AG10803 (cell line): ENCODE measurements around the gene HOXD10.

Source experiments
- DNase-seq: peaks from one replicate; pipeline ENCODE4 v3.0.0; 2010; ENCODE audit warnings: low read depth
- H3K4me3 ChIP-seq: 2 replicates; pipeline ENCODE4 v1.5.1; 2011; ENCODE audit warnings: mild to moderate bottlenecking, low read length, control low read depth
- TF ChIP-seq, protein P1 (sequence below): conservative IDR thresholded peaks from 2 replicates; pipeline ENCODE4 v1.5.1; 2011; ENCODE audit warnings: mild to moderate bottlenecking, low read length, control low read depth, inconsistent platforms

HOXD10 gene

DNA sequence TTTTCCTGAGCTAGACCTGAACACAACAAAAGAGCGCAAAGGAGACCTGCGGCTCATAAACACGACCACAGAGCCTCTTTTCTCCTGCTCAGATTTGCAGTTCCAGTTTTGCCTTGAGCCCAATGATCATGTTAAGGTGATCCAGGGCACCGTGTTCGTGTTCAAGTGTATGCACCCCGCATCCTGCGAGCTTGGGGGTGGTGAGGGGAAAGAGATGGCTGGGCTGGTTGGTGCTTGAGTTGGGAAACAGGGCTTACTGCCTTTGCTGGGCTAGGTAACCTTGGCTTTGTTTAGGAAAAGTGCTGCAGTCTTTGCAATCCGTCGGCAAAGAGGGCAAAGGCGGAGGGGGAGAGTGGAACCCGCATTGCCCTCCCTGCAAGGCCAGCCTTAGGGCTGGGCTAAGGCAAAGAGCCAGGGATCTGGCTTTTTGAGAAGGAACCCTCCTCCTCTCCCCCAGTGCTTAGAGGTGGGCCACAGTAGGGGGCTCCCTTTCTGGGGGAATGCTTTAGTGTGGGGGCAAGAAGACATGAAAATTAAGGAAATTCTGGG, 1.3 kb downstream of the HOXD10 start:
- peak overlapping the region; percentile 30 for H3K4me3 ChIP-seq
- no peak for DNase-seq
- TF ChIP-seq, protein P1, sequence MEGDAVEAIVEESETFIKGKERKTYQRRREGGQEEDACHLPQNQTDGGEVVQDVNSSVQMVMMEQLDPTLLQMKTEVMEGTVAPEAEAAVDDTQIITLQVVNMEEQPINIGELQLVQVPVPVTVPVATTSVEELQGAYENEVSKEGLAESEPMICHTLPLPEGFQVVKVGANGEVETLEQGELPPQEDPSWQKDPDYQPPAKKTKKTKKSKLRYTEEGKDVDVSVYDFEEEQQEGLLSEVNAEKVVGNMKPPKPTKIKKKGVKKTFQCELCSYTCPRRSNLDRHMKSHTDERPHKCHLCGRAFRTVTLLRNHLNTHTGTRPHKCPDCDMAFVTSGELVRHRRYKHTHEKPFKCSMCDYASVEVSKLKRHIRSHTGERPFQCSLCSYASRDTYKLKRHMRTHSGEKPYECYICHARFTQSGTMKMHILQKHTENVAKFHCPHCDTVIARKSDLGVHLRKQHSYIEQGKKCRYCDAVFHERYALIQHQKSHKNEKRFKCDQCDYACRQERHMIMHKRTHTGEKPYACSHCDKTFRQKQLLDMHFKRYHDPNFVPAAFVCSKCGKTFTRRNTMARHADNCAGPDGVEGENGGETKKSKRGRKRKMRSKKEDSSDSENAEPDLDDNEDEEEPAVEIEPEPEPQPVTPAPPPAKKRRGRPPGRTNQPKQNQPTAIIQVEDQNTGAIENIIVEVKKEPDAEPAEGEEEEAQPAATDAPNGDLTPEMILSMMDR: no peak

DNA sequence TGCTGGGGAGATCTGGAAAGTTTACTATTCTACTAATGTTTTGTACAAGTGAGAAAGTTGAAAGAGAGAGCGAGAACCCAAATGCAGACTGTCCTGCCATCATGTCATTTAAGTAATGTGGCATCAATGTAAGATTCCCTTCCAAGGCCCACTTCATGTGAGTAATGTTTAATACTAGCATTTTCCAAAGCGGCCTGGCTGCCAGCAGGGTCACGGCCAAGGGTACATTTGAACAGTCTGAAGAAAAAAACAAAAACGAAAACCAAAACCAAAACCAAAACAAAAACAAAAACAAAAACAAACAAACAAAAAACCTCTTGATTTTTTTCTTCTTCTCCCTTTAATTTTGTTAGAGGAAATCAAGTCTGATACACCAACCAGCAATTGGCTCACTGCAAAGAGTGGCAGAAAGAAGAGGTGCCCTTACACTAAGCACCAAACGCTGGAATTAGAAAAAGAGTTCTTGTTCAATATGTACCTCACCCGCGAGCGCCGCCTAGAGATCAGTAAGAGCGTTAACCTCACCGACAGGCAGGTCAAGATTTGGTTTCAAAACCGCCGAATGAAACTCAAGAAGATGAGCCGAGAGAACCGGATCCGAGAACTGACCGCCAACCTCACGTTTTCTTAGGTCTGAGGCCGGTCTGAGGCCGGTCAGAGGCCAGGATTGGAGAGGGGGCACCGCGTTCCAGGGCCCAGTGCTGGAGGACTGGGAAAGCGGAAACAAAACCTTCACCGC, 2.2 kb downstream of the HOXD10 start:
- TF ChIP-seq, protein P1: peak; percentile 45
- no peak overlapping the region for H3K4me3 ChIP-seq
- peak; percentile 18 for DNase-seq

DNA sequence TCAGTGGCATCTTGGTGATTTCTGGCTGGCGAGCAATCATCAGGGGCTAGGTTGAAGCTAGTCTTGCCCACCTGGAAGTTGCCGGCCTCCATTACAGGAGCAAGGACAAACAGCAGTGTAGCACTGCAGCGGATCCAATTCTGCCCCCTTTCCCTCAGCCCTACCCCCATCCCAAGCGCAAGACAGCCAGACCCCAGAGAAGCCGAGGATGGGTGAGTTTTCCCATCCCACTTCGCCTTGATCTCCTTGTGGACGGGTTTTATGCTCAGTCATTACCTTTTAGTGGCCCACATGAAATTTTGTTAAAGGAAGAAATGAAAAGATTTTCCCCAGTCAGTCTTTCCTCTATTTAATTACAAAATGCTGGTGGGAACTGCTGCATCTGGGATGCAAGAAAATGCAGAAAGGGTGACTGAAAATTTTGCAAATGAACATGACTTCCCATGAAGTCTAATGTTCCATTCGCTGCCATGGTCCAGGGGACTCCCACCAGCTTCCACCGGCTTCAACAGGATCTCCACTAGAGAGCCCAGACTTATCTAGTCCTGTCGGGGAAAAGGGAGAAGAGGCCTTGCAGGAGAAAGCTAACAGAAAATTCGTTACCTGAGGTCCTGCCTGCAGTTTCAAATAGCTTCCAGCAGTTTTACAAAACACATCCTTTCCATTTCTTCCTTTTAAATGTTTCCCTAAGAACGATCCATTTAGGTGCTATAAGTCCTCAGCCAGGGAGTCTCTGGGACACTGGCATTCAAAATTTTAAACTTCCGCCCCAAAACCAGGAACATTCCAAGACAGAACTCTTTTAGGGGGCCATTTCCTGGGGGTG, 4.0 kb downstream of the HOXD10 start:
- DNase-seq: no peak
- TF ChIP-seq, protein P1: peak; percentile 7; the same call in 1 of the 2 replicates
- H3K4me3 ChIP-seq: no peak overlapping the region

DNA sequence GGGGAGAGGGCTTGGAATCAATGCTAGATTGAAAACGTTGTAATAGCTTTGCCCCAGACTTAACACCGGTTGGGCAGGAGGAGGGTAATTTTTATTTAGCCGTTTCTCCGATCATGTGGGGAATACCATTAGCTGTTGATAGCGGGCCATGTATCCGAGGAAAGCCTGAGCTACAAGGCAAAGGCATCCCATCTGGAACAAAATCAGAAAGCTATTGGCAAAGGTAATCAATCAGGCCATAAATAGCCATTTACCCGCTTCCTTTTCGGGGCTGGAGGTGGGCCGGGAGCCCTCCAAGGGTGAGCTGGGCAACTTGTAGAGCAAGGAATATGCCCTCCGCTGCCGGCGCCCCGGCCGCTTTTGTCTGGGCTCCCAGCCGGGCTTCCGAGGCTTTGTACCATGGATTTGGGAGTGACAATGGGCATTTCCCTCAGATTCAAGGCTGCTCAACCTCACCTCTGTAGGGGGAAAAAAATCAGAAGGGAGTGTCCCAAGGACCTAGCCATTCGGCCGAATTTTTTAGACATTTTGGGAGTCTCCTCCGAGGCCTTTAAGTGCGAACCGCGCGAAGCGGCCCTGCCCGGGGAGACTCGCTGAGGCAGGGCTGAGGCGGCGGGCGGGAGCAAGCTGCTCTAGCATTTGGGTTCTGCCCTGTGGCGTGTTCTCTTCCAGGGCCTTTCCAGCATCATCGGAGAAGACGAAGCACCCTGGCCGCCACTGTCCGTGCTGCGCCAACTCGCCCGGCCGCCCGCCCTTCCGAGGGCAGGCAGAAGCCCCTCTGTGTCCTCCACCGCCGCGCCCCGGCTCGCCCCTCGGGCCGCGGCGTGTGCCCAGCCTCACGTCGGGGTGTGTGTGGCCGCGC, 4.8 kb downstream of the HOXD10 start:
- DNase-seq: no peak
- TF ChIP-seq, protein P1: no peak
- no peak overlapping the region for H3K4me3 ChIP-seq

DNA sequence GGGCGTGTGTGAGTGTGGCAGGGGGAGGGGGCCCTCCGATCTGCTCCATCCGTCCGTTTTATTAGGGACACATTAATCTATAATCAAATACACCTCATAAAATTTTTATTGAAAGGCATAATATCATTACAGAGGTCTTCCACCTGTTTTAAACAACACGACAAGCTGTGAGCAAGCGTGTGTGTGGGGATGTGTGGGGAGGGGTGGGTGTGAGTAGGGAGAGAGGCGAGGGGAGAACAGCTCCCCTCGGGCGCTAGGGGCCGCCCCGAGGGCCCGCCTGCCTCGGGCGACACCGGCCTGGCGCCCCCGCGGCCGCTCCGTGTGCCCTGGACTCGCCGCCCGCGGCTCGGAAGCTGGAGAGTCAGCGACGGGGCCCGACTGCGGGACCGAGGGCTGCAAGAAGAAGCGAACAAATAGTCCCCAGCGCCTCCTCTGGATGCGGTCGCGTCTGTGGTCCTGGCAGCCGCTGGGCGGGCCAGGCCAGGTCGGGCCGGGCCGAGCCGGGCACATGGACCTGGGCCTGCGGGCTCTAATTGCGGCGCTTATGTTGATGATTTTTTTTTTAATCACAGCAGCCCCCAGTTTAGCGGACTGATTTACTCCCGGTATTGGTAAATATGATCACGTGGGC, 5.6 kb downstream of the HOXD10 start:
- H3K4me3 ChIP-seq: peak overlapping the region; percentile 66
- TF ChIP-seq, protein P1: no peak
- no peak for DNase-seq

DNA sequence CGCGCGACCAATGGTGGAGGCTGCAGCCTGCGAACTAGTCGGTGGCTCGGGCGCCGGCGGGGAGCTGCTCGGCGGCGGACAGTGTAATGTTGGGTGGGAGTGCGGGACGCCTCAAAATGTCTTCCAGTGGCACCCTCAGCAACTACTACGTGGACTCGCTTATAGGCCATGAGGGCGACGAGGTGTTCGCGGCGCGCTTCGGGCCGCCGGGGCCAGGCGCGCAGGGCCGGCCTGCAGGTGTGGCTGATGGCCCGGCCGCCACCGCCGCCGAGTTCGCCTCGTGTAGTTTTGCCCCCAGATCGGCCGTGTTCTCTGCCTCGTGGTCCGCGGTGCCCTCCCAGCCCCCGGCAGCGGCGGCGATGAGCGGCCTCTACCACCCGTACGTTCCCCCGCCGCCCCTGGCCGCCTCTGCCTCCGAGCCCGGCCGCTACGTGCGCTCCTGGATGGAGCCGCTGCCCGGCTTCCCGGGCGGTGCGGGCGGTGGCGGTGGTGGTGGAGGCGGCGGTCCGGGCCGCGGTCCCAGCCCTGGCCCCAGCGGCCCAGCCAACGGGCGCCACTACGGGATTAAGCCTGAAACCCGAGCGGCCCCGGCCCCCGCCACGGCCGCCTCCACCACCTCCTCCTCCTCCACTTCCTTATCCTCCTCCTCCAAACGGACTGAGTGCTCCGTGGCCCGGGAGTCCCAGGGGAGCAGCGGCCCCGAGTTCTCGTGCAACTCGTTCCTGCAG, 6.3 kb downstream of the HOXD10 start, which contains the start of gene HOXD9:
Gene HOXD9 (plus strand): TSS at position 37 of the 728 bp plus-strand sequence. CDS start 50 bp downstream, at position 87.
- peak; percentile 84 for DNase-seq
- TF ChIP-seq, protein P1: no peak
- peak within 1 kb of the TSS; percentile 66 for H3K4me3 ChIP-seq
